ENCODE data around the gene MVK.

MVK gene

DNA sequence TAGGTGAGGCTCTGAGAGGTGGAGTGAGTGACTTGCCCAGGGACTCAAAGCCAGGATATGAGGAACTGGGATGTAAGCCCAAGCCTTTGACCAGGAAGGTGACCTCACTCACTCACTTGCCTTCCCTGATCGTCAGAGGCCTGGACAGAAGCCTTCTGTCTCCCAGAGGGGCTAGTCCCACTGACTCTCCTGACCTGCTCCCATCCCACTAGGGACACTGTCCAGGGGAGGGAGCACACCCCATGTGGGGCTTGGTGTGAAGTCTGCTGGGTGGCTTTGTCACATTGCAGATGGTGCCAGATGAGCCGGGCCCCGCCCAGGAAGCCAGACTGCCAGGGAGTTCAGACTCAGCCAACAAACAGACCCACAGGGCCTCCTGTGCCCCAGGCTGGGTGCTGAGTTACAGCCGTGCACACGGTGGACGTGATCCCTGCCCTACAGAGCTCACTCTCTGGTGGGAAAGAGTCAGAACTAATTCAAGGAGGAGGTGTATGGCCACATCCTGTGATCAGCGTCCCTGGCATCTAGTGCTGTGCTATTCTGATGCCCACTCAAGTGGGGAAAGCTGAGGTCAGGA is 28.6 kb upstream of the MVK start:
- no peak for DNase-seq

DNA sequence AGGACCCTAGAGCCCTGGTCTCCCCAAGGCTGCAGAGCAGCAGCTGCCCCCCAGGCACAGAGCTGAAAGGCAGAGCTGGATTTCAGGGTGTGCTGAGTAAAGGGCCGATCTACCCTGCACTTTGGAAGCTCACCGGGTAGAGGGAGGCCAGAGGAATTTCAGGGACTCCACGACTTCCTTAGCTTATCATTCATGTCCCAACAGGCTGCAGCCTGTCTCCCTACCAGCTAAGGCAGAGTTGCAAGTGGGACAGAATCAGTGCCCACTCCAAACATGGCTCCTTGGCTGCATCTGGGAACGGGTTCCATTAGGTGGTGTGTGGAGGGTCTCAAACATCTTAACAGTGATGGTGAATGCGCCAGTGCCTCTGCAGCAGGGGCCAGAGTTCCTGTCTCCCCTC is 27.8 kb upstream of the MVK start:
- DNase-seq: no peak

DNA sequence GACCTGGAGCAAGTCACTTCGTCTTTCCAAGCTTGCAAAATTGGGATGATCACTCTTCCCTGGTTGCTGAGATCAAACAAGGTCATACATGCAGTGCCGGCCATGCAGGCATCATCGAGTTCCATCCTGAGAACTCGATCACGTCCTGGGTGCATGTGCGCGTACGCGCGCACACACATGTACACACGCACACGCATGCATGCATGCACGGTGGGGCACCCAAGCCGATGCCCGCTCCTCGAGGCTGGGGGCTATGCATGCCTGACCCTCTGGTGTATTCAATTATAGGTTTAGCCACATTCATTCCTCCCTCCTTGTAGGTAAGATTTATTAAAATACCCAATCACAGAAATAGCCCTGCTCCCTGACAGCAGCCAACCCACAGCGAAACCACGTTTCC is 26.3 kb upstream of the MVK start:
- no peak for DNase-seq

DNA sequence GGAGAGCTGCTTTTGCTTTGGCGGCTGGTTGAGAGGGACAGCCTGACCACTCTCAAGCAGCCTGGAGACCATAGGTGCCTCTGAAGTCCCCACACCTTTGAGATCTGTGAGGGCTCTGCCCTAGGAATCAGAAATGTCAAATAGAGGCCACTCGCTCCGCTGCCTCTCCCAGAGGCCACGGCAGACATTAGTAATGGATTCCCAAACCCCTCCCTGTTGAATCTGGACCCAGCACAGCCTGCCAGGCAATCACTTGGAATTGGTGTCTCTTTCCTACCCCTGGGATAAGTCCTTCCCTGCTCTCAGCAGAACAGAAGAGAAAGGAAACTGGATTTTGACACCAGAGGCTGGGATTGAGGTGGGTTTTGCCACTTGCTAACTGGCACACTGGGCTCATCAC is 25.3 kb upstream of the MVK start:
- no peak for DNase-seq

DNA sequence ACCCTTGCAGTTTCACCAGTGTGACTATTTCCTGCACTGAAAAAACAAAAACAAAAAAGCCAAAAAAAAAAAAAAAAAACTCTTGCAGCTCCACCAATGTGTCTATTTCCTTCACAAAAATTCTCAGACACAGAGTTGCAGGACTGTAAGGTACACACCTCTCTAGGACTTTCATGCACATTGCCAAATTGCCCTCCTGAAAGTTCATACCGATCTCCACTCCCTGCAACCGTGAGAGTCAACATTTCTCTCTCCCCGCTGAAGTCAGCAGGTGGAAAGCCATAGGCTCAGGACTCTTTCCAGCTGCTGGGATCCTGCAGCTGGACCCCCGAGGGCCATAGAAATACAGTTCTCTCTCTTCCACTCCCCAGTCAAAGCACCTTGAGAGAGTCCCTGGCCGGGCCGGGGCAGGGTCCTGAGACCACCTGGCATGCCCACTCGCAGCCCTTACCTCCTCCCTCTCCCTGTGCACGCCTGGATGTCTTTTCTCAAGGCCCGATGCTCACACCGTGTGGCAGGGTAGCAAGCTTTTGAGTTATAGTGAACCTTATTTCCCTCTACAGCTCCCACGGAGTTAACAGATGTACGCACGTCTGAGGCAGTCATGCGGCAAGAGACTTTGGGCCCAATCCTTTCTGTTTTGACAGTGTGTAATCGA is 23.9 kb upstream of the MVK start:
- DNase-seq: no peak

DNA sequence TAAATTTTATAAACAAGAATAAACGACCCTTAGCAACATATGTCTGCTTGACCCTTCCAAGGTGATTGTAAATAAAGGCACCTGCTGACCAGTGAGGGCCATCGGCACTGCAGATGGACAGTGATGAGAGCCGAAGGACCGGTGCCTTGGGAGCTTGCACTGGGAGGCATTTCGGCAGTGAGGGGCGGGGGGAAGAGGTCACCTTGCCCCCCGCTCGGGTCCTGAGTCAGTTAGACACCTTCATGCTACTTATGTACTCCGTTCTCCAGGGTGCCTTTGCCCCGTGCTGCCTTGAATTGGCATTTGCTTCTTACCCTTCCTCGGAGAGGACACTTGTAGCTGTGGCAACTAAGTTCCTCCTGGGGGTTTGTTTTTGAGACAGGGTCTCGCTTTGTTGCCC is 23.3 kb upstream of the MVK start:
- no peak for DNase-seq

DNA sequence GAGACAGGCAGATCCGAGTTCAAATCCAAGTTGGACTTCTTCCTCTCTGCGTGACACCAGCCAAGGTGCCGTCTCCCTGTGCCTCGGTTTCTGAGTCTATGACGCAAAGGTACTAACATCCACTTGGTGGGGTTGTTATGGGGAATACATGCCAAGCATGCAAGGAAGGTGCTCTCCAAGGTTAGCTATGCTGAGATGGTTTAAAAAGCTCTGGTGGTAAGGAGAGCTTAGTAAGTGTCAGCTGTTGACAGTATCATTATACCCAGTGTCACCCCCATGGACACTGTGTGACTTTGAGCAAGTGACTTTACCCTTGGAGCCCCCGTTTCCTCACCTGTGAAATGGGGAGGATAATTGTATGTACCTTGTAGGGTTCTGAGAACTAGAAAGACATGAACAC is 22.5 kb upstream of the MVK start:
- no peak for DNase-seq

DNA sequence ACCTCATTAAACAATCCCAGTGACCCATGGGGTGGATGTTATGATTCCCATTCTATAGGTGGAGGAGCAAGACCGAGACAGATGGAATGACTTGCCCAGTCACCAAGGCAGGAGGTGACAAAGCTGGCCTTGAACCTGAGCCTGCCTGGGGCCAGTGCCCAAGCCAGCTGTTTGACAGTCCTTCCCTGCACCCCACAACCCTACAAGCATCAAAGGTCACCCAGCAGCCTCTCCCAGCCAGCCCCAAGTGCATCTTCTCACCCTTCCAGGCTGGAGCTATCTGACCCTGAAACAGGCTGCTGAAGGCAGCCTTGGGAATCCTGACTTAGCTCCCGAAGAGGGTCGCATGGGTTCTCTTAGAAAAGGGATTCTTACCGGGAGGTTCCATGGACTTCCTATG is 20.6 kb upstream of the MVK start:
- DNase-seq: no peak

DNA sequence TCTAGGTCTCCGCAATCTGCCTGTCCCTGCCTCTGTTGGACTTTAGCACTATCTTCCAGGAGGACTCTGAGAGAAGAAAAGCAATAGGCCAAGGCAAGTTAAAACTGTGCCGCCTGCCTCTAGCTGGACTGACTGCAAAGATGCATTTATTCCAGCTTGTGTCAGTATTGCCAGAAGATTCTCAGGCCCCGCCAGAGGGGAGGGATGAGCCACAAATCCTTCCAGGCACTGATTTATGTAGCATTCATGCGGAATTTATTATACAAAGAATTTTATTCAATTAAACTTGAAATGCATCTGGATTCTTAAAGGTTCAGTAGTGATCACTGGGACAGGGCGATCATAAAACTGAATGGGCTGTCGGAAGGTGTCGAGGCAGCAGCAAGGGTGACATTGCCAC is 20.1 kb upstream of the MVK start:
- DNase-seq: no peak

DNA sequence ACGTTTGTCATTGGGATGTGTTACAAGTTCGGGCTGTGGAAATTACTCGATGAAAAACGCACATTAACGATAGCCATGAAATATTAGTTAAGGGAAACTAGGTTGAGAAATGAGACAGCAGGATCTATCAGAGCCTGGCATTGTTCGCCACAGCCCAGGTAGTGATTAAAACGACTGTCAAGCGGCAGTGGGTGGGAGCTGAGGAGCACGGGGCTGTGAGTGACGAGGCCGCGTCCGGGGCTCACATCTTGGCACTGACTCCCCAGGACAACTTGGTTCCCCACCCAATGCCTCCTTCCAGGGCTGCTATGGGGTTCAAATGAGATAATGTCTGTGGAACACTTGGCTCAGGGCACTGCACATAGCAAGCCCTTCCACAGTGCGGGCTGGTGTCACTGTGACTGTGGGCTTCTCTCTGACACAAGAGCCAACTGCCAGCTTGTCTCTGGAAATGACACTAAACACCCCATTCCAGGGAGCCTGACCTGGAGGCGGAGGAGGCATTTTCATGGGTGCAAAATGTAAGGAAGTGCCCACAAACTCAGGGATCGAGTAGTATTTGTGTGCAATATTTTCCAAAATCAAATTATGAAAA is 19.6 kb upstream of the MVK start:
- DNase-seq: no peak

DNA sequence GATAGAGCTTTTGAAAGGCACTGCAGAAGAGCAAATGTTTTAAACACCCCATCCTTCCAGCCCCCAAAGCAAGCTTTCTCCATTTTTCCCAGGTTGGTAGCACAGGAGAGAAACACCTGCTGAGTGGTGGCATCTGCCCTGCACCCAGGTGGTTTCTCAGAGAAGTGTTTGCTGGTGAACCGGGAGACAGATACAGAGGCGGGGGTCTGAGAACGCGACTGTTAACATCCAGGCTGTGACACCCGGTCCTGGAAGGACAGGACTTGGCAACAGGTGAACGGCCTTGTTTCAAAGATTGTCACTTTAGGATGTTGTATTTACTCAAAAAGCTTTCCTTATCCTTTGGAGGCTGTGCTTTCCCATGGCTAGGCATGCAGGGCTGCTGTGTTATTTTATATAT is 18.8 kb upstream of the MVK start:
- DNase-seq: no peak

DNA sequence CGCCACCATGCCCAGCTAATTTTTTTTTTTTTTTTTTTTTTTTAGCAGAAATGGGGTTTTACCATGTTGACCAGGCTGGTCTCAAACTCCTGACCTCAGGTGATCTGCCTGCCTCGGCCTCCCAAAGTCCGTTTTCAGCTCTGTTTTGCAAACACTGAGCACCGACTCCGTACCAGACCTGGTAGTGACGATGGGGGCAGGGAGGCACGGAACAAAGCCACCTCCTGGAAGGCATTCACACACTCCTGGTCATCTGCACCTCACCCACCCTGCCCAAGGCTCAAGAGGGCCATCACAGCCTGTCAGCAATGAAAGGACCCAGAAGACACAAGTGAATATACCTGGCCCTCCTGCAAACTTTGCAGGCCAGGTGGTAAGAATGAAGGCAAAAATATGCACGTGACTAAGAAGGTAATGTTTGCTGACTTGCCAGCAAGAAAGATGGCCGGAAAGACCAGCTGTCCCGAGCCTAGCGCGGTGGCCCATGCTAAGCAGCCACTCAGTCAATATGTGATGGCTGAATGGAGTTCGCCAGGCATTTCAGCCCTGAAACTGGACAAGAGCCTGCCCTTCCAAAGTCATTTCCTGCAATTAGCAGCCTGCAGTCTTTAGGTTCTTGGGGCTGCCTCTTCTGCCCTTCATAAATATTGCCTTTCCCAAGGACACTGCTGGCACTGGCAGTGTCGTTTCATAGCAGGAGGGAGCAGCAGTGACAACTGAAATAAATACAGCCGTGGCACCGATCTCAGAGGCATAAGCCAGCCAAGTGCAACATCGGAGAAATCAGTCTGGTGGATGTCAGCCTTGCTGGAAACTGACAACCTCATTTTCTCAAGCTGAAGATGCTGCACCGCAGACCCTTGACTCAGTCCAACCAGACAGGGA is 17.9 kb upstream of the MVK start:
- no peak for DNase-seq

DNA sequence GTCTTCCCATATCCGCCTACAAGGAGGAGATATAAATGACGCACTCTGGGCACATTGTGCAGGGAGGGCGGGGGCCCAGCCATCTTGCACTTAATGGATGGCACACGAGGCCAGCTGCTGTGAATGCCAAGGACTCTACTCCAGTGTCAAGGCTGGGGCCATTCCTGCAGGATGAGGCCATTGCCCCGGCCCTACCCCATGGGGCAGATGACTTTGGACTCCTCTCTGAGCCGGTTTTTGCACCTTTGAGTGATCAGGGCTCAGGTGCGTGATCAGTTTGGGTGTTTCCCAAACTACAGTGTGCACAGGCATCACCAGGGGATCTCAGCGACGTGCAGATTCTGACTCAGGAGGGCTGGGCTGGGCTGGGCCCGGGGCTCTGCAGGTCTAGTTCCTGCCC is 16.4 kb upstream of the MVK start:
- DNase-seq: no peak

DNA sequence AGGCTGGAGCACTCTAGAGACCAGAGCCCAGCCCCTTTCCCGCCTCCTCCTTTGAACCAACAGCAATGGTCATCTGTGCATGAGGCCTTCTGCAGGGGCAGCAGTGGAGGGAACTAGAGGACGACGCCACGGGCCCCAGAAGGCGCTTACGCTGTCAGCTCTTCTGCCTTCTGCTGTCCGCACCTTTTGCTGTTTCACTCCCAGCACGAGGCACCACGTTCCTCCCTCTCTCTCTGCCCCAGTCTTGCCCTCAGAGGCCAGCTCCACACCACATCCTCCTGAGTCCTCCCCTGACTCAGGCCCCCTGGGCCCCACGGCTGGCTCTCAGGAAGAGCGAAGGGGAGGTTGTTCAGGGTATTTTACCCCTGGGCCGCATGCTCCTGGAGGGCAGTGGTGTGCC is 15.8 kb upstream of the MVK start:
- no peak for DNase-seq

DNA sequence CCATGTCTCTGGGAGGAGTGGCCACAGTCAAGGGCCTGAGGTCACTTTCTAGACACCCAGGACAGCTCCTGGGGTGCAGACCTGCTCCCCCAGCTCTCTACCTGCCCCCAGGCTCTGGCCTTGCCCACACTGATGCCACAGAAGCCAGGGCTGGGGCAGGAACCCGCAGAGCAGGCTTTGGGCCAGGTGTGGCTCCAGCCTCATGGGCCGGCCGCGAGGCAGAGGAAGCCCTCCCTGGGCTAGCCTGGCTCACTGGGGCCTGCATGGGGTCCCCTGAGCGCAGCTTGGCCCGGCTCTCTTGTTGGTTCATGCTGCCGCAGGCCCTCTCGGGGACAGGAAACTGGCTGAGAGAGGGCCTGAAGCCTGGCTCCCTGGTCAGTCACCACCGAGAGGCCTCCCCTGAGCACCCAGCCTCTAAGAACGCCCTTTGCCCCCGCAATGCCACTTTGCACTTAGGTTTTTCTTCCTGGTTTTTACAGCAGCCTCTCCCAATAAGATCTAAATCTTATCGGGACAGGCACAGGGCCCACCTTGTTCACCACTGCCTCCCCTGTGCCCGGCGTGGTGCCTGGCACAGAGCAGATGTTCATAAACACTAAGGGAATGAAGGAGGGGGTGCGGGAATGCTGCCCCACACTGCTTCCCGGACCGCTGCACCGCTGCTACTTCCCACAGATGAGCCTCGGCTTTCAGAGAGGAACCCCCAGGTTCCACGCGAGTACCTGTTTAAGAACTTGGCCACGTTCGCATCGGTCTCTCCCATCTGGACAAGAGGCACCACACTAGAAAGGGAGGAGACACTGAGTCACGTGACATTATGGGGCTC is 15.0 kb upstream of the MVK start:
- DNase-seq: no peak

DNA sequence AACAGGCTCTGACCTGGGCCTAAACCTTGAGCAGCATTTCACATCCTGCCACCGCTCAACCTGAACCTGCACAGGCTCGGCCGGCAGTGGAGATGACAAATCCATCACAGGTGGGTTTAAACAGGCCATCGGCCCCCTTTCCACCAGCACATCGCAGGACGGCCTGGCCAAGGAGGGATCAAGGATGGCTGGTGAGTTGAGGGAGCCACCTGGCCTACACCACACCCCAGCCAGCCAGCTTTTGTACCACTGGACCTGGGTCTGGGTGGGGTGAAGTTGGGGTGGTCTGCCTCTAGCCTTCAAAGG is 14.4 kb upstream of the MVK start:
- DNase-seq: no peak

DNA sequence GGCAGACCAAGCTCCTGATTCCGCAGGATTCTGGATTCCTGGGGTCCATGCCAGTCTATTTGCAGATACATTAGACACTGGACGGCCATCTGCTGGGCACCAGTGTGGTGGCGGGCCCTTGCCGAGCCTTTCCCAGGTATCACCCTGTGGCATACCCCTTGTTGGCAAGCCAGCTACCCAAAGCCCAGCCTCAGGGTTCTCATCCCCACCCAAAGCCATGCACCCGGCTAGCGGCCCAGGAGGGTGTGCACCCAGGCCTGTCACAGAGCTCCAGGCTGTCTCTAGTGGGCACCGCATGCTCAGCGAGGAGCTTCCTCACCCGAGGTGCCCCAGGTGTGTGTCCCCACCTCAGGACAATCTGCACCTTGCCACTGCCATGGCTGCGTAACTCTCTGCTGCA is 14.0 kb upstream of the MVK start:
- no peak for DNase-seq

DNA sequence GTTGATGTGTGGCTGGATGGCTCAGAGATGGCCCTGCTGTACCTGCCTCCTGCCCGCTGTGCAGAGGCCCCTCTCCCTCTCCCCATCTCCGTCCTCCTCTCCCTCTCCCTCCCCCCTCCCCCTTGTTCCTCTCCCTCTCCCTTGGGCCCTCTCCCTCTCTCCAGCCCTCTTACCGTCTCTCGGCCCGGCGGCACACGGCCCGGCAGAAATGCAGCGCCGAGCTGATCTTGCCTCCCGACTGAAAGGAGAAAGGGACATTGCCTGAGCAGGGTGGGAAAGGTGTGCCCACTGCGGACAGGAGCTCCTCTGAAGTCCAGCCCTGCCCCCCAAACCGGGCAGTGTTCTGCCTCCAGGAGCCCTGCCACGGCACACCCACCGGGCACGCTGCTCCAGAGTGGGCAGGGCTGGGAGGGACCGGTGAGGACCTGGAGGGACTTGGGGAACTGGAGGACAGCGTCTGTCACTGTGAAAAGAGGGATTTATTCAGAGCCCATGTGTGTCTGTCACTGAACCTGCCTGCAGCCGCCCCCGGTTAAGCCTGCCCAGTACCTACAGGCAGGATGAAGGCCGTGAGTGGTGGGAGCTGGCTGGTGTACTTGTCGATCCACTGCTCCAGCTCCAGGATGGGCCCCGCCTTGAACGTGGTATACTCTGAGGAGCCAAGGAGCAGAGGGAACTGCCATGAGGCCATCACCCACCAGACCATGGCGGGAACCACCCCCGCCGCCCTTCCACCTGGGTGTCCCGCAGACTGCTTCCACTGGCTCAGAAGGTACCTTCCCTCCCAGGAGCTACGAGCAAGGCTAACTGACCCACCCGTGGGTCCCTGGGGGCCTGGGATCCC is 12.5 kb upstream of the MVK start:
- no peak for DNase-seq

DNA sequence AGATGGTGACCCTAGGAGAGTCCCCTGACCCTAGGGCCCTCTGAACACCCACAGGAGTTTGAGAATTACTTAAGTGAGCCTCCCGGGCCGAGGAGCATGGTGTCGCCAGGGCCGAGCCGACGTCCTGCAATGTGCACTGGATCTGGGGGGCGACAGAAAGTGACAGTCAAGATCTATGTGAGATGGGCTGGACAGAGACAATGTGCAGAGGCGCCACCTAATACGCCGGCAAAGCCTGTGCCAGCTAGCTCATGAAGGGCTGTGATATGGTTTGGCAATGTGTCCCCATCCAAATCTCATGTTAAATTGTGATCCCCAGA is 11.9 kb upstream of the MVK start:
- DNase-seq: no peak

DNA sequence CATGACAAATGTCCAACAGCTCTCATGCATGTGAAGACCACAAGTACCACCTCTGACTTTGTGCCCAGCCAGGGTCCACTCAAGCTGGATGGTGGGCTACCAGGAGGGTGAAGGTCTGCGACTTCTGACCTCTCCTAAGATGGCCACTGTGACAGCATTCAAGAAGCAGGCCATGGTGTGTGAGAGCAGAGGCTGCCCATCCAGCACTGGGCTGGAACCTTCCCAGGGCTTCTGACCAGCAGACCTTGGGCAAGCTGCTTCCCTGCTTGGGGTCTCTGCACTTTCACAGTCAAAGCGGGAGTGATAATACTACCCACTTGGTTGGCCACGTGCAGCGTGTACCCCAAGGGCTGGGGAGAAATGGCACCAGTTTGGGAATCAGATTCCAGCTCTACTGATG is 10.7 kb upstream of the MVK start:
- no peak for DNase-seq
